Anterior cingulate cortex (tissue), 58 donors: ENCODE results near the gene MSI2.

Experiments
- DNase-seq, 58 donors: peaks; one replicate each; lab custom pipeline; 2025; lab: John Stamatoyannopoulos, UW

The MSI2 gene

GRCh38 chr17:57424777-57425188, 168.5 kb downstream of the MSI2 start:
- DNase-seq = no peak

GRCh38 chr17:57425431-57425830, 169.1 kb downstream of the MSI2 start:
- DNase-seq = no peak

GRCh38 chr17:57425903-57426880, 169.9 kb downstream of the MSI2 start:
- DNase-seq = no peak

- DNase-seq = no peak
Observed at GRCh38 chr17:57429966-57430365, 173.6 kb downstream of the MSI2 start.

- DNase-seq = no peak
Observed at GRCh38 chr17:57431415-57431814, 175.1 kb downstream of the MSI2 start.

- DNase-seq = no peak
Observed at GRCh38 chr17:57432507-57433277, 176.4 kb downstream of the MSI2 start.

GRCh38 chr17:57433452-57433851, 177.1 kb downstream of the MSI2 start:
- DNase-seq = no peak

GRCh38 chr17:57434361-57434760, 178.0 kb downstream of the MSI2 start:
- no peak for DNase-seq

- DNase-seq = no peak
Observed at GRCh38 chr17:57436565-57436964, 180.2 kb downstream of the MSI2 start.

- DNase-seq = no peak
Observed at GRCh38 chr17:57438066-57438731, 181.9 kb downstream of the MSI2 start.

GRCh38 chr17:57439651-57440050, 183.3 kb downstream of the MSI2 start:
- no peak for DNase-seq

- DNase-seq = peak in 53 of 58 donors; percentile 20 to 83 (median 56)
Observed at GRCh38 chr17:57440522-57441269, 184.4 kb downstream of the MSI2 start.

GRCh38 chr17:57441270-57441600, 184.9 kb downstream of the MSI2 start:
- DNase-seq = peak in 1 of 58 donors; percentile 33

- no peak for DNase-seq
Observed at GRCh38 chr17:57442401-57442823, 186.1 kb downstream of the MSI2 start.

- DNase-seq = peak in 41 of 58 donors; percentile 6 to 66 (median 30)
Observed at GRCh38 chr17:57442914-57443571, 186.7 kb downstream of the MSI2 start.

- no peak for DNase-seq
Observed at GRCh38 chr17:57443781-57444180, 187.5 kb downstream of the MSI2 start.

GRCh38 chr17:57444682-57445450, 188.5 kb downstream of the MSI2 start:
- DNase-seq = peak in 1 of 58 donors; percentile 16

- no peak for DNase-seq
Observed at GRCh38 chr17:57445772-57446472, 189.6 kb downstream of the MSI2 start.
